D721Med (cell line): ENCODE measurements around the gene SGMS1.

Experiments used
- DNase-seq: peaks from one replicate; pipeline ENCODE4 v3.0.0; 2011; ENCODE audit warnings: low spot score; ENCODE audit not compliant: insufficient read length
- FAIRE-seq: peaks from 2 replicates; lab custom pipeline; 2011; peaks lifted over from hg19 to GRCh38; lab: Jason Lieb, UNC
- TF ChIP-seq, protein P1 (sequence below): IDR thresholded peaks from 2 replicates; pipeline ENCODE4 v1.5.1; 2012; ENCODE audit warnings: mild to moderate bottlenecking, control low read depth; ENCODE audit not compliant: insufficient read depth; ENCODE audit errors: missing control alignments

The SGMS1 gene

DNA sequence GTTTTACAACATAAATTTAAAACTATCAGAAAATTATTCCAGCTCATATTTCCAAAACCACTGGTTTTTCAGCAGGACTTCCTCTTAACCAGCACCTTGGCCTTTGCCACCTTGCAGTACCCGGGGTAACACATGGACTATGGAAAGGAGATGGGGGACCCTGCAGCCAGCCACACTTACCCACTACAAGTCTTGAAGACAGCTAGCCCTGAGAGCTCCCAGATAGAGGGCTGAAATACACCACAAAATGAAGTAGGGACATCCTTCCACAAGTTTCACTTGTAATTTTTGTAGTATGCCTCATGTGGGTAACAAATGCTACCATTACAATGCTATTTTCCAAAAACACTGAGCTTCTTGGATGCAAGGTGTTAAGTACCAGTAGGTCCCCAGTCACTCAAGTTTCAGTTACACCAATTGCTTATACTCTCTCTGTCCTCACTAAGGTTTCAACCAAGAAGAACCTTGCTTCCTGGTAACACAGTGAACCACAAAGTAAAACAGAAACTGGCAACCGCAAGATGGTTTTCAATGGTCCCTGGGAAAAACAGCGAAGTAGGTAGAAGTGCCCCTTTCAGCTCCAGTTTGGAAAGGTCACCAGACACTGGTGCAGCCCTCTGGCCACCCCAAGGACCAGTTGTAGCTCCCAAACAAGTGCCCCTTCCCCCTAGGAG is 110.9 kb downstream of the SGMS1 start:
- TF ChIP-seq, protein P1, sequence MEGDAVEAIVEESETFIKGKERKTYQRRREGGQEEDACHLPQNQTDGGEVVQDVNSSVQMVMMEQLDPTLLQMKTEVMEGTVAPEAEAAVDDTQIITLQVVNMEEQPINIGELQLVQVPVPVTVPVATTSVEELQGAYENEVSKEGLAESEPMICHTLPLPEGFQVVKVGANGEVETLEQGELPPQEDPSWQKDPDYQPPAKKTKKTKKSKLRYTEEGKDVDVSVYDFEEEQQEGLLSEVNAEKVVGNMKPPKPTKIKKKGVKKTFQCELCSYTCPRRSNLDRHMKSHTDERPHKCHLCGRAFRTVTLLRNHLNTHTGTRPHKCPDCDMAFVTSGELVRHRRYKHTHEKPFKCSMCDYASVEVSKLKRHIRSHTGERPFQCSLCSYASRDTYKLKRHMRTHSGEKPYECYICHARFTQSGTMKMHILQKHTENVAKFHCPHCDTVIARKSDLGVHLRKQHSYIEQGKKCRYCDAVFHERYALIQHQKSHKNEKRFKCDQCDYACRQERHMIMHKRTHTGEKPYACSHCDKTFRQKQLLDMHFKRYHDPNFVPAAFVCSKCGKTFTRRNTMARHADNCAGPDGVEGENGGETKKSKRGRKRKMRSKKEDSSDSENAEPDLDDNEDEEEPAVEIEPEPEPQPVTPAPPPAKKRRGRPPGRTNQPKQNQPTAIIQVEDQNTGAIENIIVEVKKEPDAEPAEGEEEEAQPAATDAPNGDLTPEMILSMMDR: no peak
- no peak for DNase-seq
- no peak for FAIRE-seq

DNA sequence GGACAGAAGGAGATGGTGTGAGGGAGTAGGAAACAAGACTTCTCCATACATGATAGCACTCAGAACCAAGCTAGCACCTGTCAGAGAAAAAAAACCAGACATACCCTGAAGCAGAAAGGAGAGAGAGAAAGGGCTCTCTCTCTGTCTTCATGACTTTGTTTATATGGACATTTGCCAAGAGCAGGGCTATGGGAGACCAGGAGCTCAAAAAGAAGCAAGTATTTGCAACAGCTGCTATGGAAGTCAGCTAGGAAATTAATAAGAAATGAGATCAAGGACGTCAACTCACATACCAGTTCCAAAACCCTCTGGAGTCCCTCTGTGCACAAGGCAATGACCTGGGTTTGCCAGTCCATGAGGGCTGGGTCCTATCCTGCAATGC is 111.6 kb downstream of the SGMS1 start:
- TF ChIP-seq, protein P1: no peak
- FAIRE-seq: no peak
- DNase-seq: no peak

DNA sequence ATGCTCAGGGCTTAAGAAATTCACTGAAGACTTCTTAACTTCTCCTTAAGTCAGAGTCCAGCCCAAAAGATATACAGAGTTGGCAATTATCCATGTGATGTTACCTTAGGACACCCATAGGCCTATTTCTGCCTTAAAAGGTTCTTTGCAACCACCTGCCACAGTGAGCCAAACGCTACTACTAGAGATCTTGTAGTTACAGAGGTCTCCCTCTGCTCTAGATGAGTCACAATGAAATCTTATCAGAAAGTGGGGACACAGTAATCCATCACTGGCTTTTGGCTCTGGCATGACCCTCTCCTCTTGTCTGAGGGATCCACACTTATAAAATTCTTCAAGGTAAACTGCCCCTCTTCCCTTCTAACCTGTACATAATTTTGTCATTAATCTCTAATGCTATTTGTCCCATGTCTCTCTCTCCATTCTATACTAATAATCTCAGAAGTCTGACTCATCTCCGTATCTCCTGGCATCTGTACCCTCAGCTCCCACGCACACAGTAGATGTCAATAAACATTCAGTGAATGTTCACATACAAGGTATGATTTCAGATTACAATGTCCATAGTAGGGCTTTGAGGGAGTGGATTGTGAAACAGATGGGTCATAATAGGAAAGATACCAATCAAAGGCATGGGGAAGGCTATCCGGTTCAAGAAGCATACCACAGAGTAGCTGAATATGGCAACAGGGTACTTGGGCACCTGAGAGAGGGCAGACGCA is 112.1 kb downstream of the SGMS1 start:
- FAIRE-seq (no peak), DNase-seq (no peak)
- TF ChIP-seq, protein P1: no peak

DNA sequence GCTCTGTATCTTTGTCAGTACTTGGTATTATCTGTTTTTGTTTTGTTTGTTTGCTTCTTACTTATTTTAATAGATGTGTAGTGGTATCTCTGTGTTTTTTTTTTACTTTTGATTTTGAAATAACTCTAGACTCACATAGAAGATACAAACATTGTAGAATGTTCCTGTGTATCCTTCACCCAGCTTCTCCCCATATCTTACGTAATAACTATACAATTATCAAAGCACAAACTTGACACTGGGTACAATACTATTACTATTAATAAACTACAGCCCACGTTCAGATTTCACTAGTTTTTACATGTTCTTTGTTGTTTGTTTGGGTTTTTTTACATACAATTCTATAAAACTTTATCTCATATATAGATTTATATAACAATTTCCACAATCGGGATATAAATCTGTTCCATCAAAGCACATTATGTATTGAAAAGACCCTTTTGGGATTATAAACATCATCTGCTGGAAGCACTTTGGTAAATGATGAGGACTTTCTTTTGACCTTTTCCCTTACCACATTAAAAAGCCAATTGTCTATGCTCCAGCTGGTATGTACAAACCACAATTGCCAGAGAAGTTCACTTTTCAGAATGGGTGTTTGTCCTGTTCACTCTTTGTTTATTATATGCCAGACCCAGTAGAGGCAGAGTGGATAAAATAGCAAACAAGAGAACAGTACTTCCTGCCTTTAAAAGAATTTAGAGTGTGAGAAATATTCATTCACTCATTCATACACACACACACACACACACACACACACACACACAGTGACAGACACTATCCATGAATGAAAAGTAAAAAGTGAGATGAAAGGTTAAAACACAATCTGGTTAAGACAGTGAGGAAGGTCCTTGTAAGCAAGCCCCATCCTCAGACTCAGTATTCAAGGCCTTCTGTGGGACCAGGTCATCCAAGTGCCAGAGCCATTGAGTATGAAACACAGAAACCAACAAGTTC is 113.0 kb downstream of the SGMS1 start:
- FAIRE-seq (no peak), DNase-seq (no peak)
- TF ChIP-seq, protein P1: no peak

DNA sequence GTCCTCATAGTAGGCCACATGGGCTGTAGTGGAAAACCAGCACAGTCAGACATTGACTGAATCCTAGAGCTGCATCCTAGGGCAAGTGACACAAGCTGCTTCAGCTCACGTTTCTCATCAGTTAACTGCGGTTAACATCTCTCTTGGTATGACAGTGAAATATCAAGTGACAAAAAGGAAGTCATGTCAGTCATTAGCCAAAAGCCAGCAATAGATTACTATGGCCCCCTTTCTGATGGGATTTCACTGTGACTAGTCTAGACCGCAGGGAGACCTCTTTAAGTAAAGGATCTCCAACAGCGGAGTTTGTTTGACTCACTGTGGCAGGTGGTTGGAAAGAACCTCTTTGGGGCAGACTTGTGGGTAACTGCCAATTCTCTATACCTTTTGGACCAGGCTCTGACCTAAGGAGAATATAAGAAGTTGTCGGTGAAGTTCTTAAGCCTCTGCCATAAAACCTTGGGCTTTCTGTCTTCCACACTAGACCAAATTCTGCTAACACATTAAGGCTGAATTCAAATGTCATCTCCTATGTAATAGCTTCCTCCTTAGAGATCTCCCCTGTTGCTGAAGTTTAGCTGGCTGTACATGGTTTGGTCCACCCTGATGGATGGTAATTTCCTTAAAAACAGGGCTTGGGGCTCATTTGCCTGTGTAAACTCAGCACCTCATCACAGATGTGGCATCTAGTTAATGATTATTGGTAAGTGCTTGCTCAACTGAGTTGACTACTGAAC is 115.3 kb downstream of the SGMS1 start:
- no peak for FAIRE-seq
- DNase-seq: no peak
- TF ChIP-seq, protein P1: no peak

DNA sequence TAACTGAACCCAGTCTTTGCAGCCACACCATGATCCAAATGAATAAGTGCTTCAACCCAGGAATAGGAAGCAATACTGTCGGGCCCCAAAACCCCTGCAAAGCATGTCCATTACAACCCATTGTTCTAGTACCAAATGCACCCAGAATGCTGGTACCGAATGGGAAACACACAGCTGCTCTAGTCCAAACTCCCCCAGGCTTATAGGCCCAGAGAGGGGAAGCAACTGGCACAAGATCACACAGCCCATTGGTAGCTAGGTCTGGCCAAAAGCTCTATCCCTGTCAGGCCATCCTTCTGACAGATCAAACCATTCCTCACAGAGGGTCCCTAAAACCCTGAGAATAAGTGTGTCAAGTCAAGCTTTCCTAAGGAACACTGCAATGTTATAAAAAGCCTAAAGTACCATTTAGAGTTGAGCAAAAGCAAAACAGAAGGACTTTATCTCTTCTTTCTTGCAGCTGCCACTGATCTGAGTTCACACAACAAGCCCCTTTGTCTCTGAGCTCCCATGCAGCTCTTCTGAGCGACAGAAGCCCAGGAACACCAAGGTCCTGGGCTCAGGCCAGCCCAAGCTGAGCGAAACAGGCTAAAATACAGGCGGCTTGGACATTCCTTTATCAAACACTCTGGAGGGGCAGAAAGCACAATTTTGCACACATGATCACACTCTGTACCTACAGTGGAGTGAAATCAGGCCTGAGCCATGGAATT is 116.7 kb downstream of the SGMS1 start:
- DNase-seq (no peak), FAIRE-seq (no peak)
- TF ChIP-seq, protein P1: no peak
